H1 (cell line): ENCODE results near the gene PPME1. TPM values are rescaled to one million over a fixed set of nuclear protein-coding genes. Genes with fewer than 3 reads are reported as not detected.

Experiments
- FOSL1 ChIP-seq: IDR thresholded peaks from 2 replicates; pipeline ENCODE4 v1.6.1; 2011; ENCODE audit warnings: mild to moderate bottlenecking, low read depth, low read length, moderate library complexity; ENCODE audit not compliant: insufficient read depth
- SAP30 ChIP-seq: fragments of 300-600 bp; sonication (generic); IDR thresholded peaks from 2 replicates; pipeline ENCODE4 v1.7.1; 2012; ENCODE audit warnings: low read length, moderate library complexity, mild to moderate bottlenecking, inconsistent platforms; ENCODE audit not compliant: insufficient read depth, insufficient replicate concordance
- SP4 ChIP-seq: IDR thresholded peaks from 2 replicates; pipeline ENCODE4 v1.6.1; 2012; ENCODE audit warnings: low read length, inconsistent platforms
- TBP ChIP-seq: IDR thresholded peaks from 2 replicates; pipeline ENCODE4 v1.6.1; 2011; ENCODE audit warnings: low read depth, low read length, improper control_type of control experiment
- YY1 ChIP-seq: IDR thresholded peaks from 2 replicates; pipeline ENCODE4 v1.6.1; 2011; ENCODE audit warnings: low read depth, mild to moderate bottlenecking, low read length
- polyA plus RNA-seq, 7 experiments: library from polyadenylated mRNA; depleted of rRNA in 3 of 7; stranded (reverse) in 5 of 7; unstranded in 2 of 7; fragments of >200 nt in 5 of 7; fragments of 200-250 nt in 2 of 7; gene quantifications; 1 replicate in 5 of 7; 2 replicates in 1 of 7; 4 replicates in 1 of 7; pipeline versions ENCODE4 v1.2.1 to v1.2.3, GENCODE V29; 2011 to 2013; ENCODE audit warnings: missing spikeins in 2 of 7, mixed read lengths in 2 of 7
- total RNA-seq: library from RNA; stranded (reverse); fragmentation: NEBNext Ultra II Directional; extraction: Animal tissue kit (Norgen Biotek cat#: 25700); gene quantifications from 2 replicates; pipeline ENCODE4 v1.2.1, GENCODE V29; 2021

Gene PPME1
- total and polyA plus RNA-seq, 2 of the 8 experiments (the other 6 are each of a cell fraction or from before 2014, with no cell fraction given), result 55.1 to 64.5 TPM

DNA sequence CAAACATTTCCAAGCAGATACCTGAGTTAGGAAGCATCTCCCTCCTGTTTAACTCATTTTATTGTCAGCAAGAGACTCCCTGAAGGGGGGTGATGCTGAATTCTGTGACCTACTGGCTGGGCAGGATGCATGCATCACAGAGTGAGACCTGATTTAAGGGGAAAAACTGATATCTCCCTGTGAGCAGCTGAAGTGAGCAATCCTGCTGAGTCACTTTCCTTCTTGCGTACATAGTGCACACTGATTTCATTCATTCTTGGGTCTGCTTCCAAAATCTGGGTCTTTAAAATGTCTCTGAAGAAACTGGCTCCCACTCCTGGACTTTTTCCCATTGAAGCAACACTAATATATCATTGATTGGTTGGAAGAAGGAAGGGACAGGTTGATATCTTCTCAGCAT, 117.1 kb downstream of the PPME1 start (continued):
- no peak for TF ChIP-seq FOSL1
- no peak for TF ChIP-seq YY1
- TF ChIP-seq SP4, result no peak
- no peak for TF ChIP-seq SAP30
- no peak for TF ChIP-seq TBP
